ENCODE measurements around the gene C6orf47.

Gene C6orf47

DNA sequence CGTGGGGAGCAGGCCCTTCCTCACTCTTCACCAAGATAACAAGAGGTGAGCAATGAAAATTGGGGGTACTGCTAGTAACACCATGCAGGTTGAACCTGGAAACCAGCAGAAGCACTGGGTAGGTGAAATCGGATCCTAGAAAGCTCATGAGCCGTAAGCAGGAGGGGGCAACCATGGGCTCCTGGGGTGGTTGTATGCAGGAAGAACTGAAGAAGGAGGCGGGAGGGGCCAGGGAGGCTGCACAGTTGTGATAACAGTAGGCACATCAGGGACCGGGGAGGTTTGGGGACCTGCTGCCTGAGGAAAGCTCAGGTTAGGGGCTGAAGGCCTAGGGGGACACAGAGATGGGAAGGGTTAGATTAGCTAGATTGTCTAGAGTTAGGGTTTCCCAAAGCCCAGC lies 25.9 kb upstream of the C6orf47 start:
- H3K4me3 ChIP-seq (ENCODE audit: low read depth, low read length), result no peak overlapping the region
- TF ChIP-seq, protein P1, sequence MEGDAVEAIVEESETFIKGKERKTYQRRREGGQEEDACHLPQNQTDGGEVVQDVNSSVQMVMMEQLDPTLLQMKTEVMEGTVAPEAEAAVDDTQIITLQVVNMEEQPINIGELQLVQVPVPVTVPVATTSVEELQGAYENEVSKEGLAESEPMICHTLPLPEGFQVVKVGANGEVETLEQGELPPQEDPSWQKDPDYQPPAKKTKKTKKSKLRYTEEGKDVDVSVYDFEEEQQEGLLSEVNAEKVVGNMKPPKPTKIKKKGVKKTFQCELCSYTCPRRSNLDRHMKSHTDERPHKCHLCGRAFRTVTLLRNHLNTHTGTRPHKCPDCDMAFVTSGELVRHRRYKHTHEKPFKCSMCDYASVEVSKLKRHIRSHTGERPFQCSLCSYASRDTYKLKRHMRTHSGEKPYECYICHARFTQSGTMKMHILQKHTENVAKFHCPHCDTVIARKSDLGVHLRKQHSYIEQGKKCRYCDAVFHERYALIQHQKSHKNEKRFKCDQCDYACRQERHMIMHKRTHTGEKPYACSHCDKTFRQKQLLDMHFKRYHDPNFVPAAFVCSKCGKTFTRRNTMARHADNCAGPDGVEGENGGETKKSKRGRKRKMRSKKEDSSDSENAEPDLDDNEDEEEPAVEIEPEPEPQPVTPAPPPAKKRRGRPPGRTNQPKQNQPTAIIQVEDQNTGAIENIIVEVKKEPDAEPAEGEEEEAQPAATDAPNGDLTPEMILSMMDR (IDR thresholded peaks at IDR 0.05; ENCODE audit: borderline replicate concordance, insufficient read depth, low read depth, low read length), result no peak

DNA sequence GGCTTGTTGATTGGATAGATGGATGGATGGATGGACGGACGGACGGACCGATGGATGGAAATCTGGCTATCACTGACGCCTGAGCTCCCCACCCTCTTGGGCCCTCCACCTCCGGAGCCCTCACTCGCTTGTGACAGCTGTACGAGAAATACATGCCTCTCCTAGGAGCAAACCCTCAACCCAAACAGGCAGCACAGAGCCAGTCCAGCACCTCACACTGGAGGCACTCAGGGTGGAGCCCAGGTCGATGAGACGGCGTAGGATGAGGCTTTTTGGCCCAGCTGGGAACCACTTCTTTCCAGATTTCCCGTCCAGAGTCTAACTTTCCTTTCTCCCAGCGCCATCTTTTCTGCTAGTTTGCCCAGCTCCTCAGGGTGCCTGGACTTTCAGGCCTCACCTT lies 23.0 kb upstream of the C6orf47 start:
- TF ChIP-seq, protein P1 (IDR thresholded peaks at IDR 0.05; ENCODE audit: borderline replicate concordance, insufficient read depth, low read depth, low read length), result no peak
- no peak overlapping the region for H3K4me3 ChIP-seq (ENCODE audit: low read depth, low read length)

DNA sequence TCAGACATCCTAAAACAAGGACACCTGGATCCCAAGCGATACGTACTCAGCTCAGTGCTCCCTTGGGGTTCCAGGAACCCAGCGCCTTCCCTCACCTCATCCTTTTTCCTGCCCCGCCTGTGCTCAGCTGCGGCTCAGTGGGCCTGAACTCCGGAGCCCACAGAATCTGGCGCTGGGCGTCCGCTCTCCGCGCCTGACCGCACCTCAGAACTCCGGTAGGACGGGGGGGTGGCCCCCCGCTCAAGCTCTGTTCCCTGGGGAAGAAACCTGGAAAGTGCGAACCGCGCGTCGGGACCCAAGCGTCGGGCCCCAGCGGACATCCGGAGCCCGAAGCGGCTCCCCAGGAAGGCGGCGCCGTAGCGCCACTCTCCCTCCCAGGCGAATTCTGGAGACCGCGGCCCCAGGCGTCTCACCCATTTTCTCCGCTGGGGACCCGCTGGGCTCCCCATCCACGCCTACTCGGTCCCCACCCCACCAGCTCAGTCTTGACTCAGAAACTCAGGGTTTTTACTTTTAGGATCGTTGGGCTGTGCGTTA lies 20.6 kb upstream of the C6orf47 start:
- TF ChIP-seq, protein P1 (IDR thresholded peaks at IDR 0.05; ENCODE audit: borderline replicate concordance, insufficient read depth, low read depth, low read length), result 0 out of 2 replicates have a peak, but pooled peaks have one; percentile 7
- H3K4me3 ChIP-seq (ENCODE audit: low read depth, low read length), result peak overlapping the region; percentile 46

DNA sequence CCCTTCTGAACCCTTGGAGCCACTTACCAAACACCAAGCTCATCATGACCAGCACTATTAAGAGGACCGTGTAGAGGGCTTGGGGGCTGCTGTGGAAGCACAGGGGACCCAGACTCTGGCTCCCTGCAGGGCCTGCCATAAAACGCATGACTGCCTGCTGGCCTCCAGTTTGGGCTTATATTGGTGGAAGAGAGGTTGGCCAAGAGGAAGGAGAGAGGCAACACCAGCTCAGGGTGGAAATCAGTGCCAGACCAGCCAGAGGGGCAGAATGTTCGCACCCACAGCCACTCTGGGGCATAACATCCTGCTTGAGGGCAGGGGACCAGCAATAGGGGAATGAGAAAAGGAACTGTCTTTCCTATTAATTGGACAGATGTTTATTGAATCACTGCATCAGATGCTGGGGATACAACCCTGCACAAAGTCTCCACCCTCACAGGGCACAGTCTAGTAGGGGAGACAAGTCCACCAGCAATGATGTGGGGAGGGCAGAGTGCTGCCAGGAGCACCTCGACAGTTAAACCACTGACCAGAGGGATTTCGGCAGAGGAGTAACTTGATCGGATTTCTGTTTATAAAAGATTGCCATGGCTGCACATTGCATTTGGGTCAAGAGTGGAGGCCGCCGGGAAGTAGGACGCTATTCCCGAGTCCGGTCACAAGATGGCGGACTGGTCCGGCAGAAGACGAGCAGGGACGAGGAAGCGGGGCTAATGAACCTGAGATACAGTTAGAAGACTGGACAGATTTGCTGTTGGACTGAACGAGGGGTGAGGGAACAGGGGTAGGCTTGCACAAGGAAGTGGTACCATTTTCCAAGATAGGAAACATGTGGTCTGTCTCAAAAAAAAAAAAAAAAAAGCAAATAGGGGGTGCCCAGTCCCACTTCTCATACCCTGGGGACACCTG lies 19.9 kb upstream of the C6orf47 start, which contains the start of gene LY6G5C:
Gene LY6G5C, minus strand, starts transcription at position 842 of the 909 bp plus-strand sequence. Its CDS starts 694 bp downstream, at position 148.
- TF ChIP-seq, protein P1 (IDR thresholded peaks at IDR 0.05; ENCODE audit: borderline replicate concordance, insufficient read depth, low read depth, low read length), result peak; percentile 70
- peak within 1 kb of the TSS; percentile 46 for H3K4me3 ChIP-seq (ENCODE audit: low read depth, low read length)

DNA sequence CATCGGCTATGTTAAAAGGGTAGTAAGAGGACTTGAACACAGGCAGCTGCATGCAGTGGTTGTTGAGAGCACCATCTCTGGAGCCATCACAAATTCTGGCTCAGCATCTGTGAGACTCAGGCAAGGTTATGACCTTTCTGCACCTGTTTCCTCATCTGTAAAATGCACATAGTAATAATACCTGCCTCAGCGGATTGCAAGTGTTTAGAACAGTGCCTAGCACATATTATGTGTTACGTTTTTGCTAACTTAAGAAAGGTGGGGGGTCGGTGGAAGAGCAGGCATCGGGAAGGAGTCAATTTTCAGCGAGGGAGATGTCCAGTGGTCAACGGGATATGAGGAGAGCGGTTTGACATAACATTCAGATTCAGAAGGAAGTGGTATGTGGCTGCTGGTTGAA lies 17.4 kb upstream of the C6orf47 start:
- H3K4me3 ChIP-seq (ENCODE audit: low read depth, low read length), result no peak overlapping the region
- TF ChIP-seq, protein P1 (IDR thresholded peaks at IDR 0.05; ENCODE audit: borderline replicate concordance, insufficient read depth, low read depth, low read length), result no peak

GRCh38 chr6:31676904-31677303 lies 16.3 kb upstream of the C6orf47 start:
- no peak overlapping the region for H3K4me3 ChIP-seq (ENCODE audit: low read depth, low read length)
- TF ChIP-seq, protein P1 (IDR thresholded peaks at IDR 0.05; ENCODE audit: borderline replicate concordance, insufficient read depth, low read depth, low read length), result no peak

Data from GM12875 (cell line).